Sigmoid colon (tissue), 4 donors: ENCODE measurements around the gene SLC39A13.
A peak's percentile ranks its signal among the peaks of the same experiment; 100 is the strongest.

Experiments used
- POLR2A ChIP-seq, 2 donors: fragments of 450-650 bp; IDR thresholded peaks; one replicate each; pipeline ENCODE4 v1.6.1; 2016; ENCODE audit warnings: antibody characterized with exemption in 2 of 2, mild to moderate bottlenecking in 2 of 2, moderate library complexity in 2 of 2
- POLR2AphosphoS5 ChIP-seq, 4 donors: sonication (generic); formaldehyde crosslinking; IDR thresholded peaks; one replicate each; pipeline ENCODE4 v1.6.1; 2017; ENCODE audit warnings: antibody characterized with exemption in 4 of 4
- TF ChIP-seq, protein P1 (sequence below), 4 experiments: fragments of 450-650 bp in 3 of 4; fragments of 200-600 bp in 1 of 4; IDR thresholded peaks; one replicate each; pipeline ENCODE4 v1.5.1; 2016 to 2019; ENCODE audit warnings: antibody characterized with exemption in 4 of 4, mild to moderate bottlenecking in 3 of 4, moderate library complexity in 2 of 4

DNA sequence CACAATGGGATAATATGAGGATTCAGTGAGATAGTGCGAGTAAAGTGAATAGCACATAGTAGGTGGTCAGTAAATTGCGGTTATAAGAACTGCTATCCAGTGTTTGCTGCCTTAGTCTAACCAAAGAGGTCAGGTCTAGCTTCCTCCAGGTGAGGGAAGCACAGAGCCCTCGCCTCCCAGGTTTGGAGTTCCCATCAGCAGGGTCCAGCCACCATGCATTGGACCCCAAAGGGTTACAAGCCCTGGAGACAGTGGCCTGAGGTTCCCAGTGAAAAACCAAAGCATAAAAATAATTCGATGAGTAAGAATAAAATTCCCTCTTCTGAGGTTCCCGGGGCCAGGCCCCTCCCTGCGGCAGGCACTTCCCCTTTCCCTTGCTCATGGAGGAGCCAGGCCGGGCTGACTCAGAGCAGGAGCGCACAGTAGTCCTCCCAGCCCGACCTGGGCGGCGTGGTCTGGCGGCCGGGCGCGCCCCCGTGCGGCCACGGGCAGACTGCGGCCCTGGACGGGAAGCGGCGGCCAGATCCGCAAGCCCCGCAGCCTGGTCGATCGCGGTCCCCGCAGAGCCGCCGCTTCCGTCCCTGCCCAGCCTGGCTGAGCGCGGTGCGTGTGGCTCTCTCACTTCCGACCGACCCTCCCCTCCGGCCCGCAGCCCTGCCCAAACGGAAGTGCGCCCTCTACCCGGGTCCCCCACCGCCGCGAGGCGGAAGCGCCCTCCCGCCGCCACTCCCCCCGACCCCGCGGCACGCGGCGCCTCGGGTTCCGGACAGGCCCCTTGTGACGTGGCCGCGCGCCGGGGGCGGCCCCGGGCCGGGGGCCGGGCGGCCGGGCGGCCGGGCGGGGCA is at the start of gene SLC39A13:
- TF ChIP-seq, protein P1, sequence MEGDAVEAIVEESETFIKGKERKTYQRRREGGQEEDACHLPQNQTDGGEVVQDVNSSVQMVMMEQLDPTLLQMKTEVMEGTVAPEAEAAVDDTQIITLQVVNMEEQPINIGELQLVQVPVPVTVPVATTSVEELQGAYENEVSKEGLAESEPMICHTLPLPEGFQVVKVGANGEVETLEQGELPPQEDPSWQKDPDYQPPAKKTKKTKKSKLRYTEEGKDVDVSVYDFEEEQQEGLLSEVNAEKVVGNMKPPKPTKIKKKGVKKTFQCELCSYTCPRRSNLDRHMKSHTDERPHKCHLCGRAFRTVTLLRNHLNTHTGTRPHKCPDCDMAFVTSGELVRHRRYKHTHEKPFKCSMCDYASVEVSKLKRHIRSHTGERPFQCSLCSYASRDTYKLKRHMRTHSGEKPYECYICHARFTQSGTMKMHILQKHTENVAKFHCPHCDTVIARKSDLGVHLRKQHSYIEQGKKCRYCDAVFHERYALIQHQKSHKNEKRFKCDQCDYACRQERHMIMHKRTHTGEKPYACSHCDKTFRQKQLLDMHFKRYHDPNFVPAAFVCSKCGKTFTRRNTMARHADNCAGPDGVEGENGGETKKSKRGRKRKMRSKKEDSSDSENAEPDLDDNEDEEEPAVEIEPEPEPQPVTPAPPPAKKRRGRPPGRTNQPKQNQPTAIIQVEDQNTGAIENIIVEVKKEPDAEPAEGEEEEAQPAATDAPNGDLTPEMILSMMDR (IDR thresholded peaks at IDR 0.05), result peak; percentile 30 to 75 (median 63)
- TF ChIP-seq POLR2A (IDR thresholded peaks at IDR 0.05), result peak; percentile 57 to 58
- TF ChIP-seq POLR2AphosphoS5 (IDR thresholded peaks at IDR 0.05), result peak; percentile 84 to 98 (median 94)
